Fibroblast of peridontal ligament (primary cell): ENCODE measurements around the gene IQGAP2.

Experiments
- DNase-seq: peaks from one replicate; pipeline ENCODE4 v3.0.0-alpha.2; 2010; ENCODE audit errors: extremely low read depth

Gene IQGAP2

DNA sequence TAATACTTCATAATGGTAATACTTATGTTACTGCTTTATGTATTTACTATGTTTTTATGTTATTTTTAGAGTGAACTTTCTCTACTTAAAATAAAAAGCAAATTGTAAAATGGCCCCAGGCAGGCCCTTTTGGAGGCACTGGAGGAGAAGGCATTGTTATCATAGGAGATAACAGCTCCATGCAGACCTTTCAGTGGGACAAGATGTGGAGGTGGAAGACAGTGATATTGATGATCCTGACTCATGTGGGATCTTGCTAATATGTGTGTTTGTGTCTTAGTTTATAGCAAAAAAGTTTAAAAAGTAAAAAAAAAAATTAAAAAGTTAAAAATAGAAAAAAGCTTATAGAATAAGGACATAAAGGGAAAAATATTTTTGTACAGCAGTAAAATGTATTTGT is 74.5 kb downstream of the IQGAP2 start:
- no peak for DNase-seq

DNA sequence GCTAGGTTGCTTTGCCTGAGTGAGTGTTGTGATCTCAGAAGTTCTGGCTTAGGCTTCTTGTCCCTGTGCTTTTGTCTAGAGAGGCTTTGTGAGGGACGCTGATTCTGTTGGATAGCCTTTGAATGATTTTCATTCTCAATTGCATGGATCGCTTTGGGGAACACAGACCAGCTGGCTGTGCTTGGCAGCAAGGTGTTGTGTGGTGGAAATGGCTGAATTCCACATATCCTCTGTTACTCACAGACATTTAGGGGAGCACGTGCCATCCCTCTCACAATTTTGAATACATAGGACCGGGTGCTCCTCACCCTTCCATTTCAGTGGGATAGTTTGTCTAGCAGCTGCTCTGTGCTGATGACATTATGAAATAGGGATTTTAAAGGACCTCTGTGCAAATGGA is 76.2 kb downstream of the IQGAP2 start:
- DNase-seq, result no peak

DNA sequence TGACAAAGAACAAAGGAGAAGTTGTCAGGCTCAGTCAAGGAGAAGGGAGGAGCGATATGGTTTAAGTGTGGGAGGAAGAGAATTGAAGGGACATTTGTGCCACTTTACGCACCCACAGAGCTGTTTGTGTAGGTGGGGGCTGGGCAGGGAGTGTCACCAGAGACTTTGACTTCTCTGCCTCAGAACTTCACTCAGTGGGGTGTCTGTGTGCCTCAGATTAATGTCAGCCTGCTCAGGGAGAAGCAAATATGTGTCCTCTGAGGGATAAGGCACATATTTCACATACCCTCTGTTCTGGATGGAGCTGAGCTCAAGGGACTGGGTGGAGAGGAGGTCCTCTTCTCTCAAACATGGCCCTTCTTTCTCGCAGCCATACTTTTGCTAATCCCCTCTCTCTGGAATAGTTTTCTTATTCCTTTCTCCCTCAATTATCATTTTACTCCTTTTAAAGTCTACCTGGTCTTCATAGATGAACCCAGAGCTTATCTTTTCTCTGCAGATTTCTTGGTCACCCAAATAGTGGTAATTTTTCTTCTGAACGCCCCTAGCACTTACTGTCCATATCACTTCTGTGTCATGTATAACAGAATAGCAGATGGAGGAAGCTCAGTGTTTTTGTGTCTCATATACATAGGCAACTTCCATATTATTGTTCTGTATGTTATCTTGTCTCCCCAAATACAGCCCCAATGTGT is 77.0 kb downstream of the IQGAP2 start:
- DNase-seq, result no peak

DNA sequence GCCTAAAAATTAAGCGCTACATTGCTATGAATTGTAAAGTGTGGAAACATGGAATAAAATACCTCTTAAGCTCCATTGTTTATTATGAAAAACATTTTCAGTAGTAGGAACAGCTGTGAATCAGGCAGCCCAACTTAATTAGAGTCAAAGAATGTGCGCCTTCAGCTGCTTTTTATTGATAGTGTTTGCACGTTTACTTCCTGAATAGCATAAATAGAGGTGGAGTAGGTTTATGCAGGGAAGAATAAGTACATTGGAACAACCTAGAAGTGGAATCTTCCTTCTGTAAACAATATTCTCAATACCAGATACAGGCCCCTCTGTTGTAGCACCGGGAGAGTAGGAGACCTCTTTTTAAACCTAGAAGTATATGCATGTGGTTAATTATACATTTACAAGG is 79.9 kb downstream of the IQGAP2 start:
- no peak for DNase-seq

DNA sequence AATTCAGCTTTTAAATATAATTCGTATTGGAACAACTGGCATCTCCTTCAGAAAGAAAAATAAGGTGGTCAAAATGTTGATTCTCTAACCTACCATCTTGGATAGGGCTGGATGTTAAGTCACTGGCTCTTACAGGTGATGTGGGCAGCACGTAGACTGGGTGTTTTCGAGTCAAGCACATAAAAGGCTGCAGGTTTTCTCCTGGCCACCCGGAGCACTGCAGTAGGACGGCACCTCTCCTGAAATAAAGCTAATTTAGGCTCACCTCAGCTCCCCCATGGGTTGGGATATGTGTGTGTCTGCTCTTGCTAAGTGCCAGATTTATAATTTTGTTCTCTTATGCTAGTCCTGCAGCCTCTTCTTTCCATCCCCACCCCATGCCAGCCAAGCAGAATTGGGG is 80.3 kb downstream of the IQGAP2 start:
- DNase-seq, result no peak

DNA sequence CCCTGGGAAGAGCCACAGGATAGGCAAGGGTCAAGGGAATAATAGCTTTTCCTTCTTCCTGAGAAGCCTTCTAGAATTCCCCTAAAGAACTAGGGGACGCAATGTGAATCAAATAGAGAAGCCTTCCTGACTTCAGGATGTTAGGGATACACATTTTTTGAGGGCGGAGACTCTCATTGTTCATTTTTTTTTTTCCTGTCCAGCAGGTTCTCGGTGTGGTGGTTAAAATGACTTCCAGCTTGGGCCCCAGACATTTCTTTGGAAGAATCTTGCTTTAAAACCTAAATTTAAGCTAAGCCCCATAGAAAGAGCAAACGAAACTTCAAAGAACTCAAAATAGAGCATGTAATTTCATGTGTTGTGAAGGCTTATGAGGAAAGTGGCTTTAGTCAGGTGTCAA is 80.8 kb downstream of the IQGAP2 start:
- DNase-seq, result no peak

DNA sequence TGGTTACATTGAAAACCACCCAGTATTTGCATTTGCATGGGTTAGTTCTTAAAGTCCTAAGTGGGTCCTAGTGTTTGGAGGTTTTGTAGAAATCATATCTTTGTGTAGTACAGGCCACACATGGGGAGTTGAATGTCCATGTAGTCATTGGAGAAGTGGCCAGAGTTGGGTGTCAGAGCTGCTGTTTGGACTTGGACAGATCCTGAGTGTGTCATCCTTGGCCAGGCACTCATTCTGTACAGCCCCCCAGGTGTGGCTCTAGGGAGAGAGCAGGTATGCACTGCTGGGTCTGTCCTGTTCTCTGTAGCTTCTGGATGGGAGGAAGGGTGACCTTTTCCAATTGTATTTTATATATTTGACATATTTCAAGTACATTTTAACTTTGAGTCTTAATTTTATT is 82.4 kb downstream of the IQGAP2 start:
- no peak for DNase-seq

DNA sequence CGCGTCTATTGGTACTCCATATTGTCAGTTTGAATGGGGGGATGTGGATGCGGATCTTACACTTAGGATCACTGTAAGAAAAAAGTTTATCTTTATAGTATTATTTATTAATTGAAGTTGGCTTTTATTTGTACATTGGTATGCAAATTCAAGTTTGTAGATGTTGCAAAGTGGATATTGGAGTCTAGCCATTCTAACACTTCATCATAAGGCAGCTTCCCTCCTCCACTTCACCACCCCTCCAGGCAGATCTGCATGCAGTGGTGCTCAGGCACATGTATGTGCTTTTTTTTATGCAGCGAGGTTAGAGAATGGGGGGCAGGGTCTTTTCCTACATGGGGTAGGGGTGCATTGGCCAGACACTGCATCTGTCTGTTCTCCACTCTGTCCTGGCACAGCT is 84.3 kb downstream of the IQGAP2 start:
- no peak for DNase-seq

DNA sequence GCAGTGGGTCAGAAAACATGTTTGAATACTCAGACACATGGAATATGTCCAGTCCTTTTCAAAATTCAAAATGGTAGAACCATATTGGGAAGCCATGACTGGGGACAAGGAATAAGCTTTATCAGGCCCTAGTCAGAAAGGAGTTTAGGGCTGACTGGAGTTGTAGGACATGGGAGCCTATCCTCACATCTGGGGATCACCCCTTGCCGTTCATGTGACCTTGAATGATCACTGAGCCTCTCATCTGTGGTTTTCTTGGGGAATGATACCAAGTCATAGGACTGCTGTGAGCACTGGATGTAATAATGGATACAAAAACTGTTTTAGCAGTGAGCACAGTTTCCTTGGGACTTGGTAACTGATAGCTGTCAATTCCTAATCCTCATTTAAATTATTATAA is 84.7 kb downstream of the IQGAP2 start:
- no peak for DNase-seq

DNA sequence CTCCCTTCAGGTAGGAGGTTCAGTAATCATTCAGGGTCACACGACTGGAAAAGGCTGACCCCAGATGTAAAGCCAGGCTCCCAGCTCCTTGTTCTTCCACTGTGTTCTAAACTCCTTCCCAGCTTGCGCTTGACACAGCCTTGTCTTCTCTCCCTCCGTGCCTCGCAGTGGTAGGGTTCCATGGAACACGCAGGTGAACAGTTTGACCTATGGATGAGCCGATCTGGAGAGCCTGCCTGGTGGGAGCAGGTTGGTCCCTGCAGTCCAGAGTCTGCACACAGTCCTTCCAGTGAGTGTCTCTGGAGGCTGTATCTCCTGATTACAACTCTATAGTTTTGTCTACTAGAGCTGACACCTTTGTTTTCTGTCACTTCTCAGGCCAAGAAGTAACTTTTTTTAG is 85.9 kb downstream of the IQGAP2 start:
- no peak for DNase-seq

DNA sequence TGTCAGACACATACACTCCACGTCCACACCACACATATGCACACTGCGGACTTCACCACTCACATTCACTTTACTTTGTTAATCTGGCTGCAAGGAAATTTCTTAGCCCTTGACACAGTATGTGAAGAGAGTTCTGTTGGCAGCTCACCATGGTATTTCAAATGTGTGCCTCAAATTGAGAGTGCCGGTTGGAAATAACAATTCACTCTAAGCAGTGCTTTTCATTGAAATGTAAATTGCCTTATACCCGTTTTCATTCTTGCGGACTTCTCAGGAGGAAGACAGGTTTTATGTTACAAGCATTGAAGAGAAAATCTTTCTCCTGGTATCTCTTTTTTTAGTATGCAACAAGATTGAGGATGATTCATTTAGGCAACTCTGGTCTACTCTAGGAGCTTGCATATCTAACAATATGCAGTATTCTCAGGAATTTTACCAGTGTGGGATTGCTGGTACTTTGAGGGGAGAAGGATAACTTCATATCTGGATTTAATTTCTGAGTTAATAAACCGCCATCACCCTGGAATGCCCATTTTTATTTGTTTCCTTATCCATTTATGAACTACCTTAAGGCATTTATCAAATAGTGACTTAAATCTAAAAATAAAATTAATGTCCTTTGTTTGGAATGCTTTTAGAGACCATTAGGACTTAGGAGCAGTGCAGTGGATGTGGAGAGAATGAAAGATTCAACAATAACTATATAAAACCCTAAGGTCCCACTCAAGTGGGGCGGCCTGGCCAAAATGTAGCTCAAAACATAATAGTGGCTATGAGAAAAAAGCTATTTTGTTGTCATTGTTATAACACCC is 87.0 kb downstream of the IQGAP2 start:
- no peak for DNase-seq

DNA sequence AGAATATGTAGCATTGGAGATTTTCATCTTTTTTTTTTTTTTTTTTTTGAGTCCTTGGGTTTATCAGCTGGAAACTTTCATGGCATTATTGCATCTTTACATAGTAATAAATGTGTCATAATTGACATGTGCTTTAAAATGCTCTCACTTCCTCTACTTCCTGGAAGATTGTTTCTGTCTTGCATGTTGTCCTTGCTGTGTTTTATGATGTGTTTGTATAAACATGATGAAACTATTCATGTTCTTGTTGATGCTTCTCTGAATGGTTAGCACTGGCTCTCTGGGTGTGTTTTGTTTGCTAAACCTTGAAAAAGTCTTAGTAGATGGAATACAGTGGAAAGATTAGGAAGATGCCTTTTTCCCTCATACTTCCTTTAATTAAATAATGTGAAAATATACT is 87.9 kb downstream of the IQGAP2 start:
- DNase-seq, result no peak

DNA sequence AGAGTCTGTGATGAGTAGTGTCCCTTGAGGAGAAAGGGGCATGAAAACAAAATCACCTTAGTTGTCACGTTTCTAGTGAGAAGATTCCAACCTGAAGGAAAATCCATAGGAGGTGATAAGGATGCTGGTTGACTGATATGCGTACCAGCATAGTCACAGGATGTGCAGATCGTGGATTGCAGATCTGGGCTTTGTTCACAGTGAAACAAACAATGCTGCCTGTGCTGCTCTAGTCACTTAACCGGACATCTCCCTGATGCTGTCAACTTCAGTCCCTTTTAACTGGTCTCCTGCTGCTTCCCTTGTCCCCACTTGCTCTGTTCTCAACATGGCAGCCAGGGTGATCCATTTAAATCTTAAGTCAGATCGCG is 89.7 kb downstream of the IQGAP2 start:
- no peak for DNase-seq

DNA sequence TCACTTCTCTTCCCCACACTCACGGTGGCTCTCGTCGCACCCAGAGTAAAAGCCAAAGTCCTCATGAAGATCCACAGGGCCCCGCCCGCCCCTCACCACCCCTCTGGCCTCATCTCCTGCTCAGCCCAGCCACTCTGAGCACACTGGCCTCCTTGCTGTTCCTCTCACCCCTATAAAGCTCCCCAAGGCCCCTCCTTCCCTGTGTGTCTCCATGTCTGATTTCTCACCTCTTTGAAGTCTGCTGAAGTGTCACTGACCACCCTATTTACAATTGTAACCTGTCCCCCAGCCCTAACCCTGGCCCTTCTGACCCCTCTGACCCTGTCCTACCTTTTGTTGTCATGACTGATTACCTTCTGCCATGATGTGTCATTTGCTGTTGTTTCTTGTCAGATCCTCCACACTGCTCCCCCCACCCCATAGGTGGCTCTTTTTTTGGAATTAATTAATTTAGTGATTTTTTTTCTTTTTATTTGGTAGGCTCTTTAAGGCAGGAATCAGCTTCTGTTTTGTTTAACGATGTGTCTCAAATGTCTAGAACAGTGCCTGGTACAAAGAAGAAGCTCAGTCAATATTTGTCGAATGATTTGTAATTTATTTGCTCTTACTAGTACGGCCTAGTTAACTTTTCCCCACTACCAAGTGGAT is 90.2 kb downstream of the IQGAP2 start:
- no peak for DNase-seq

DNA sequence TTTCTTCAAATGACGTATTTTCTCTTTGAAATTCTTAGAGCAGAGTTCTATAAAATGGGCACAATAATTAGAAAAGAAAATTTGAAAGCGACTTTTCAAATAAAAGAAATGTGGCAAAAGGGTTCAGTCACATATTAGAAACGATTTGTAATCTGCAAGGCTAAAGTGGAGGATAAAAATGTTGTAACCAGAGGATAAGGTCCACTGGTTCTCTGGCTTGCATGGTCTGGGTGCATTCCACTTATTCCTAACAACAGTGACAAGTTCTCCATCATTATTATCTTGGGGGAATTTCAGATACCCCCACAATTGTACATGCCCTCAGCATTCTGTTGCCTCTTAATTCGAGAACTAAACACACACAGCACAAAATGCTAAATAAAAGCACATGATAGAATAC is 91.1 kb downstream of the IQGAP2 start:
- no peak for DNase-seq

DNA sequence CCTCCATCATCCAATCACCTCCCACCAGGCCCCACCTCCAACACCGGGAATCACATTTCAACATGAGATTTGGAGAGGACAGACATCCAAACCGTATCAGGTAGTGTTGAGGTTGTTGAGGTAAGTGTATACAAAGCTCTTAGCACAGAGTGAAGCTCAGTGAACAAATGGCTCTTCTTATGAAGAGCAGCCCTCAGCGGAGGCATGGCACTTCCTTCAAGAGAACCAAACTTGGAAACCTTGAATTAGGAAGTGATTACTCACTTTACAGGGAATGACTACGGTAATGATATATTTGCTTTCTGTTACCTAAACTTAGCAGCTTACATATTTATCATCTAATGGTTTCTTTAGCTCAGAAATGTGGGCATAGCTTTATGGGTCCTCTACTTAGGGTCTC is 92.8 kb downstream of the IQGAP2 start:
- no peak for DNase-seq

DNA sequence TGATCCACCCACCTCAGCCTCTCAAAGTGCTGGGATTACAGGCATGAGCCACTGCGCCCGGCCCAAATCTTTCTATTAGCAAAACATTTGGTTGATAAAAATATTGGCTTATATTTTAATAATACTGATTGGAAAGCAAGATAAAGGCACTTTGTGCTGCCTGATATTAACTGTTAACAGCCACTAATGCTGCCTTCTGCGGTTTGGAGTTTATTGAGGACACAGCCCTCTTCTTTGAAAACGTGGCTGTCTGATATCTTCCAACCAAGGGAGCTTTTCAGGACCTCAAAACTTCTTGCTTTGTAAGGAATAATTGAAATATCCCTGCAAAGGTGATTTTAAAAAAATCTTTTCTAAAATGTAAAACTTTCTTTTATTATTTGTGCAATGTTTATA is 94.0 kb downstream of the IQGAP2 start:
- no peak for DNase-seq

DNA sequence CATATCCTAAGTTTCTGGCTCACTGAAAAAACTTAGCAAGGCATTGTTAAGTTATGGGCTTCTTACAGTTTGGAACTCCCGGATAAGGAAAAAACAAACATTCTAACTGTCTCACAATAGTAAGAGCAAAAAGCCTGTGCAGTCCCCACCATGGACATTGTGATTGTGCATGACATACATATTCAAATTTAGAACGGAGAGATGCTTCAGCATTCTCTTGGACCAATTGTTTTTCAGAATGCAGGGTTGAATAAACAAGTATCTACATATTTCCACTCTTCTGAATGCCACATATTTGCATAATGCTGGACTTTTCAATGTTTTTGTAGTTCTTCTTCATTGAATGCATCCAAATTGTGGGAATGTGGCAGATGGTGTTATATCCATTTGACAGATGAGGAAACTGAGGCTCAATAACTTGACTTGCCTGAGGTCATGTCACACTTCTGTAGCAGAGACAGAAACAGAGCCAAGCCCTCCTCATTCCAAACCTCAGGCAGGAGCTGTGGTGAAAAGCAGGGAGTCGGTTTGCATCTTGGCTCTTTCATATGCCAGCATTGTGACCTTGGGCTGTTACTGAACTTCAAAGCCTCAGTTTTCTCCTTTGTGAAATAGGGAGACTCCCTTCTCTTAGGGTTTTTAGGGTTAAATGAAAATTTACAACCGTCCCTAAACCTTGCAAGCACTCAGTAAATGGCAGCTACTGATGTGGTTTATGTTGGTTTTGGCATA is 95.1 kb downstream of the IQGAP2 start:
- DNase-seq, result no peak

DNA sequence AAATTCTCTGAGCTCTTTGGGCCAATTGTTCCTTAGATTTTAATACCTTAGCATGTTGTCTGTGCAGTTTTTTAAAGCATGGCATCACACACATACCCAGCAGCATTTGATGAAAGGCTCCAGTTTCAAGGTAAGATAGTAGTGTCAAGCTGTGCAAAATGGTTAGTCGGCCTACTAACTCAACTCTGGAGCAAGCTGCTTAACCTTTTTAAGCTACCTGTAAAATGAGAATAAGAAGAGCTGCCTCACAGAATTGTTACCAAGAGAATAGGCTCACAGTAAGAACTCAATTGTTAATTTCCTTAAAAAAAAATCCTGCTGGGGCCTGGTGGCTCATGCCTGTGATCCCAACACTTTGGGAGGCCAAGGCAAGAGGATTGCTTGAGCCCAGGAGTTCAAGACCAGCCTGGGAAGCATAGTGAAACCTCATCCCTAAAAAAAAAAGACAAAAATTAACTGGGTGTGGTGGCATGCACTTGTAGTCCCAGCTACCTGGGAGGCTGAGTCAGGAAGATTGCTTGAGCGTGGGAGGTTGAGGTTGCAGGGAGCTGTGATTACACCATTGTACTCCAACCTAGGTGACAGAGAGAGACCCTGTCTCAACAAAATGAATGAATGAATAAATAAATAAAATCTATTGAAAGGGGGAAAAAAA is 96.5 kb downstream of the IQGAP2 start:
- DNase-seq, result no peak

DNA sequence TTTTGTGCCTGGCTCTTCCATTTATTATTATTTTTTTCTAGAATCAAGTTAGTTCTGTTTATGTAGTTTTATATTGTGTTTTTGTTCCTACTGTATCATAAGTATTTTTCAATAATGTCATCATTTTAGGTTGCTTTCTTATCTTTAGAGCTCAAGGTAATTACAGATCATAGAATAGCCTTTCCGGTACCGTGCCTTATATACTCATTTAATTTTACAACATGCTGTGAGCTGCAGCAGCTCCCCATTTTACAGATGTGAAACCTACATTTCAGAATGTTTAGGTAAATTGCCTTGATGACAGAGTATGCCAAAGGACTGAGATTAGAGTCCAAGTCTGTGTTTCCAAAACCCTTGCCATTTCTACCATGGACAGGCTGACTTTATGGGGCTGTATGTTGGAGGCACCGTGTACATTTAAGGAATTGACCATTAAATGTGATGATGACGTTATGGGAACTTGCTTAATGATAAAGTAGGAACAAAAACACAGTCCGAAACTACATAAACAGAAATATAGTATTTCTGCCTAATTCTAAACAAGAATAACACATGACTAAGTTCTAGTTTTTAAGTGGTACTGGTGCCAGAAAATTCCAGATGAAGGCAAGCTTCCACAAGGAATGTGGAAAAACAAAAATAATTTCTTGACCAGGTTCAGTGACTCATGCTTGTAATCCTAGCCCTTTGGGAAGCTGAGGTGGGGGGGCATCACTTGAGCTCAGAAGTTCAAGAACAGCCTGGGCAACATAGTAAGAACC is 97.7 kb downstream of the IQGAP2 start:
- peak; percentile 28 for DNase-seq

DNA sequence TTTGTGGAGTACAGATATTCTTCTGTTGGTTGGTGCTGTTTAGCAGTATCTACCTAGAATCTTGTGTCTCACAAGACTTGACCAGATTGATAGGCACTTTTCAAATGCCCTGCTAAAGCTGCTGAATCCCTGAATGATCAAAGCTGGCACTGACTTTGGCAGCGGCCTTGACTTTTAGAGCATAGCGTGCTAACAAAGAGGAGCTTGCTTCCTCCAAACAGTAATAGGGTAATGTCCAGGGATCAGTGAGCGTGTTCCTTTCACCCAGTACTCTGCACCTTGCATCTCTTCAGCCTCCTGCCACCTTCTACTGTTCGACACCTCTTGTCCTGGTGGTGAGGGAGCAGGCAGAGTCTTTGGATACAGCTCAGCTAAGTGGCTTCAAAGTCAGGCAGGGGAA is 100.8 kb downstream of the IQGAP2 start:
- DNase-seq, result no peak
